Stimulated activated CD4-positive, alpha-beta T cell treated with anti-CD3 and anti-CD28 coated beads, Interleukin-15, amount 100 ng/mL, for 48 hours (primary cell): Measurements from ENCODE around the gene HERC2.
"Not testable (repeated sequence)": the region's sequence is repeated elsewhere in the genome, so short reads cannot be mapped to it uniquely, and the experiment has no call there.

Source experiments
- DNase-seq, 2 donors: peaks; one replicate each; pipeline ENCODE4 v3.0.0-alpha.2; 2020; ENCODE audit warnings: low read depth in 2 of 2

The HERC2 gene

GRCh38 chr15:28179270-28179669, 142.7 kb downstream of the HERC2 start:
- DNase-seq, result no peak

- no peak for DNase-seq
These were observed 143.3 kb downstream of the HERC2 start for GRCh38 chr15:28178727-28179126.

GRCh38 chr15:28178290-28178689, 143.7 kb downstream of the HERC2 start:
- DNase-seq, result no peak

DNA sequence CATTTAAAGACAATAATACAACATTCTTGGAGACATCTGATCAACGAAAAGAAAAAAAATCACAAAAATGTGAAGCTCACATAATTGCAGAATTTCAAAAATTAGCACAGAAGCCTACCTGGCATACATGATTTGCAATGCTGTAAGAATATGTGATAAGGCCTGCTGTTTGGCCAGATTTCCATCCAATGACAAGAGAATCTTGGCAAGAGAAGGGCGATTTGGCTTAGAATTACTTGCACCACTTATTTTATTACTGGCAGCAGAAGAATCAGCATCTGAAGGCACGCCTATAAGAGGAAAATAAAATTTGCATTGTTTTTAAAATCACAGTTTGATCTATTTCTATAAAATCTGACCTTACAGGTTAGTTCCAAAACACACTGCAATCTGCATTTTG, 152.6 kb downstream of the HERC2 start:
- DNase-seq, result no peak

GRCh38 chr15:28168405-28169121, 153.4 kb downstream of the HERC2 start:
- DNase-seq, result not testable (repeated sequence)

- DNase-seq, result no peak
These were observed 154.9 kb downstream of the HERC2 start for GRCh38 chr15:28167042-28167441.

GRCh38 chr15:28165791-28166190, 156.2 kb downstream of the HERC2 start:
- no peak for DNase-seq

- DNase-seq, result no peak
These were observed 157.1 kb downstream of the HERC2 start for GRCh38 chr15:28164876-28165275.

DNA sequence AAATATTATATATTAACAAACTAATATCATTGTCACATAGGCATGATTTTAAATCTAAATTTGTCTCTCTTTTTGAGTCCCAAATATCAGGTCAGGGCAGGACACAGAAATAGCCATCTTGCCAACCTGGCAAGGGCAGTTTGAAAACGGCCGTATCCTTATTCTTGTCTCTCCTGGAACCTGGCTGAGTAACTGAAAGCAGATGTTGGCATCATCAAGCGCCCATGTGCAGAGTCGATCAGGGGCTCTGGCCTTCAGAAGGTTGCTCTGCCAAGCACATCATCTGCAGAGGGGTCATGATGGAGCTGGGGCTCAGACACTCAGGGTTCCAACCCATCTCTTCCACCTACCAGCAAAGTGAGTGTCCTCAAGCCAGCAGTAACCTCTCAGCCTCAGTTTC, 167.7 kb downstream of the HERC2 start:
- no peak for DNase-seq

- DNase-seq, result no peak
These were observed 168.4 kb downstream of the HERC2 start for GRCh38 chr15:28153492-28154119.

DNA sequence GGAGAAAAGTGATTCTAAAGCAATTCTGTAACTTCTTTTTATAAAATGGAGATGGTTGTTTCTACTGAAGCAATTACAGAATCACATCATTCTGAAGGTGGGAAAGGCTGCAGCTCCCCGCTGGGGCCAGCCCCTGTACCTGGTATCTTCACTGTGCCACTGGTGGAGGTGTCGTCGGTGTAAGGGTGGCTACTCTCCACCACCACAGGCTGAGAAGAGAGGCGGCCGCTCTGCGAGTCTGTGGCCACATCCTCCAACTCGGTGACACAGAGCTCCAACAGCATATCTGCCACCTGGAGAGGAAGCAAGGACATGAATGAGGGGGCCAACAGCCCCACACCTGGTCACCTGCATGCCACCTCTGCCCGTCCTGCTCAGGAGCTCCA, 169.4 kb downstream of the HERC2 start:
- DNase-seq, result not testable (repeated sequence)

- not testable (repeated sequence) for DNase-seq
These were observed 170.0 kb downstream of the HERC2 start for GRCh38 chr15:28151864-28152537.

GRCh38 chr15:28147801-28148200, 174.2 kb downstream of the HERC2 start:
- no peak for DNase-seq

- DNase-seq, result not testable (repeated sequence)
These were observed 176.6 kb downstream of the HERC2 start for GRCh38 chr15:28145419-28145818.

DNA sequence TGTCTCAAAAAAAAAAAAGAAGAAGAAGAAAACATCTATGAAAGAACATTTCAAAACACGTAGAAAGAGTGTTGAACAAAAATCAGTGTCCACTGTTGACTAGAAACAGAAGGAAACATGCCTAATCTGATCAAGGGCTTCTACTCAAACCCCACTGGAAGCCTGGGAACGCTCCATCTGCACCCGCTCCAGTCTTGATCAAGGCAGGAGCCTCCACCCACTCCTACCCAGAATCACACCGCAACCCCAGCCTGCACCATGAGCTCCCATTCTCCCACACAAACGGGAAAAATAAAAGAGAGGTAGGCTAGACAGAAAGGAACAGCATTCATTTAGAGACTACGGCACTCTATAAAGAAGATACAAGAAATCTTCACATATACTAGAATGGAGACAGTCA, 181.9 kb downstream of the HERC2 start:
- DNase-seq, result no peak

DNA sequence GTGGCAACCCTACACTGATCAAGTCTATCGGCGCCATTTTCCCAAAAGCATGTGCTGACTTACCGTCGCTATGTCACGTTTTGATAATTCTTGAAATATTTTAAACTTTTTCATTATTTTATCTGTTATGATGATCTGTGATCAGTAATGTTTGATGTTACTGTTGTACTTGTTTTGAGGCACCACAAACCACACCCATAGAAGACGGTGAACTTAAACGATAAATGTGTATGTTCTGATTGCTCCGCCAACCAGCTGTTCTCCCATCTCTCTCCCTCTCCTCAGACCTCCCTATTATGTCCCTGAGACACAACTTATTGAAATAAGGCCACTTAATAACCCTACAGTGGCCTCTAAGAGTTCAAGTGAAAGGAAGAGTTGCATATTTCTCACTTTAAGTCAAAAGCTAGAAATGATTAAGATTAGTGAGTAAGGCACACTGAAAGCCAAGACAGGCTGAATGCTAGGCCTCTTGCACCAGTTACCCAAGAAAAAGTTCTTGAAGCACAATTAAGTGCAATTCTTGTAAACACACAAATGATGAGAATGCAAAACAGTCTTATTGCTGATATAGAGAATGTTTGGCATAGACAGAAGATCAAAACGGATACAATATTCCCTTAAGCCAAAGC, 184.5 kb downstream of the HERC2 start:
- not testable (repeated sequence) for DNase-seq

GRCh38 chr15:28136236-28136904, 185.6 kb downstream of the HERC2 start:
- DNase-seq, result not testable (repeated sequence)

GRCh38 chr15:28133281-28133680, 188.7 kb downstream of the HERC2 start:
- DNase-seq, result no peak

DNA sequence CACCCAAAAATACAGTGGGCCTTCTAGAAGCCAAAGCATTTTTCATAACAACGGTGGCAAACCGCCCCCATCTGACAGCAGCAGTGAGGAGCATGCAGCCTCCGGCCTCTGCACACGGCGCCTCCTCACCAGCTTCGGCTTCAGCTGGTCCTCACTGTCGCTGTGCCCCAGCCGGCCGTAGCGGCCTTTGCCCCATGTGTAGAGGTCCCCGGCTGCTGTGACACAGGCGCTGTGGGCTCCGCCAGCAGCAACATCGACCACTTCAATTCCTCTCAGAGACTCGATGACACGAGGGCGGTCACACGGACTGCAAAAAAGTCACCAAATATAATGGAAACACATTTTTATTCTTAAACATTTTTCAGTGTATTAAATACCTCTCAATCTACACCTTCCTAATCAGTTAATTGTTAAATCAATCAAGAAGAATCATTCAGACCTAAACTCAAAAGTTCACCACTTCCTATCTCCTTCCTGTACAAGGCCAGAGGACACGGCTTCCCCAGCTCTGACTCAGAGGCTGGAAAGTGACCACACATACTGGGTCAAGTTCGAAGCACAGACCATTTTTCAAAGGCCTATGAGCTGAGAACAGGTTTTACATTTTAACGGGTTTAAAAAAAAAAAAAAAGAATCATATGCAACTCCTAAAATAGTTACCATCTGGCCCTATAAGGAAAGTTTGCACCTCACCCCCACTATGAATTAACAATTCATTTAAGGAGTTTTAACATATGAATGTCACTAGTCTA, 189.3 kb downstream of the HERC2 start:
- no peak for DNase-seq

DNA sequence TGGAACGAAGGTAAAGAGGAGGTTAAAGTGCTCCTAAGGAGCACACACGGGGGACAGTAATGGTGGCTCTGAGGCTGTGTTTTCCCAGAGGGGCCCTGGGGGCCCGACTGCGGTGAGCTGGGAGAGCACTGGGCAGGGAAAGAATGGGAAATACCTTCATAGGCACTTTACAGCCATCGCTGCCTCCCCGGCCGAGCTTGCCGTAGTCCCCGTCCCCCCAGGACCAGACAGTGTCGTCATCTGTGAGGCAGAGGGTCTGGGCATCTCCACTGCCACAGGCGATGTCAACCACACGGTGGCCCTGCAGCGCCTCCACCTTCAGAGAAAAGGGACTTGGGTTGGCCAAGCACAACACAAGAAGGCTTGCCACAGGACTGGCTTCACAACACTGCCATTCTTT, 190.0 kb downstream of the HERC2 start:
- no peak for DNase-seq

- no peak for DNase-seq
These were observed 190.6 kb downstream of the HERC2 start for GRCh38 chr15:28131400-28131799.
